K562 (cell line): ENCODE data around the gene IL4I1. TPM values are rescaled to one million over a fixed set of nuclear protein-coding genes. Genes with fewer than 3 reads are reported as not detected.

Source experiments
- HNRNPLL ChIP-seq: fragments of 200-400 bp; formaldehyde crosslinking; IDR thresholded peaks from 2 replicates; pipeline ENCODE4 v1.6.1; 2017; ENCODE audit warnings: low read length, low read depth, mild to moderate bottlenecking; ENCODE audit not compliant: poor library complexity, severe bottlenecking
- HNRNPUL1 ChIP-seq: fragments of 200-400 bp; formaldehyde crosslinking; IDR thresholded peaks from 2 replicates; pipeline ENCODE4 v1.6.1; 2017; ENCODE audit warnings: low read length
- MED1 ChIP-seq: sonication (generic); formaldehyde crosslinking; IDR thresholded peaks from 2 replicates; pipeline ENCODE4 v1.8.1; 2023; ENCODE audit warnings: missing genetic modification reagents, borderline replicate concordance
- NONO ChIP-seq, 2 experiments: fragments of 200-400 bp in 1 of 2; fragments of 450-650 bp in 1 of 2; formaldehyde crosslinking in 1 of 2; IDR thresholded peaks; 2 replicates each; pipeline ENCODE4 v1.6.1; 2017; ENCODE audit warnings: low read depth in 2 of 2, mild to moderate bottlenecking in 2 of 2, moderate library complexity in 2 of 2, low read length in 1 of 2
- RNF2 ChIP-seq: sonication (generic); IDR thresholded peaks from 2 replicates; pipeline ENCODE4 v1.6.1; 2016
- TOE1 ChIP-seq, 2 experiments: fragments of 450-650 bp in 1 of 2; sonication (generic) in 1 of 2; formaldehyde crosslinking in 1 of 2; IDR thresholded peaks; 2 replicates each; pipeline versions ENCODE4 v1.7.1 to v1.8.0; 2016 to 2022; ENCODE audit warnings: borderline replicate concordance in 2 of 2, mild to moderate bottlenecking in 2 of 2, antibody characterized with exemption in 1 of 2, inconsistent platforms in 1 of 2, low read depth in 1 of 2, missing genetic modification reagents in 1 of 2, moderate library complexity in 1 of 2
- TSC22D4 ChIP-seq: fragments of 450-650 bp; IDR thresholded peaks from 2 replicates; pipeline ENCODE4 v1.6.1; 2016; ENCODE audit warnings: missing genetic modification characterization, missing biosample characterization, control low read depth
- ZNF134 ChIP-seq: fragments of 250-450 bp; sonication (Bioruptor Pico); conservative IDR thresholded peaks from 2 replicates; pipeline ENCODE4 v1.4.0; 2020
- ZNF282 ChIP-seq: sonication (generic); formaldehyde crosslinking; IDR thresholded peaks from 2 replicates; pipeline ENCODE4 v1.8.1; 2023; ENCODE audit warnings: missing genetic modification reagents
- polyA plus RNA-seq, 8 experiments: library from polyadenylated mRNA; depleted of rRNA in 4 of 8; stranded (reverse) in 5 of 8; unstranded in 3 of 8; fragments of >200 nt; fragmentation: Nextera tagmentation in 2 of 8; fragmentation: Illumina TruSeq in 1 of 8; extraction: Ambion mirVana in 2 of 8; extraction: Trizol in 1 of 8; gene quantifications; 2 replicates each; pipeline versions ENCODE4 v1.2.1 to v1.2.3, GENCODE V29; 2011 to 2014; ENCODE audit warnings: inconsistent platforms in 1 of 8, missing spikeins in 1 of 8
- total RNA-seq, 7 experiments: library from RNA; depleted of rRNA in 6 of 7; stranded (reverse); fragments of >200 nt in 6 of 7; fragmentation: Illumina TruSeq in 2 of 7; extraction: Trizol in 2 of 7; gene quantifications; 2 replicates each; pipeline versions ENCODE4 v1.2.1 to v1.2.3, GENCODE V29; 2011 to 2021; ENCODE audit warnings: low replicate concordance in 1 of 7
- TF ChIP-seq, protein P1 (sequence below), 2 experiments: IDR thresholded peaks in 1 of 2; conservative IDR thresholded peaks in 1 of 2; 2 replicates each; pipeline ENCODE4 v1.6.1; 2016; ENCODE audit warnings: low read depth in 2 of 2, mild to moderate bottlenecking in 1 of 2, missing compliant biosample characterization in 1 of 2, missing genetic modification characterization in 1 of 2, moderate library complexity in 1 of 2
- TF ChIP-seq, protein P2 (sequence below): conservative IDR thresholded peaks from 2 replicates; pipeline ENCODE4 v1.6.1; 2011; ENCODE audit warnings: low read depth, mild to moderate bottlenecking, low read length; ENCODE audit not compliant: control insufficient read depth
- TF ChIP-seq, protein P3 (sequence below), 2 experiments: IDR thresholded peaks; 2 replicates each; pipeline ENCODE4 v1.6.1; 2012; ENCODE audit warnings: improper control_type of control experiment in 2 of 2, low read depth in 2 of 2, low read length in 2 of 2, borderline replicate concordance in 1 of 2
- TF ChIP-seq, protein P4 (sequence below): IDR thresholded peaks from 2 replicates; pipeline ENCODE4 v1.6.1; 2014; ENCODE audit warnings: antibody characterized with exemption
- TF ChIP-seq, protein P5 (sequence below): fragments of 250-450 bp; sonication (Bioruptor Pico); IDR thresholded peaks from 2 replicates; pipeline ENCODE4 v1.8.0; 2021; ENCODE audit warnings: moderate library complexity, mild to moderate bottlenecking, inconsistent platforms
- TF ChIP-seq, protein P6 (sequence below): fragments of 450-650 bp; conservative IDR thresholded peaks from 2 replicates; pipeline ENCODE4 v1.6.1; 2016; ENCODE audit warnings: missing genetic modification characterization, low read depth, mild to moderate bottlenecking, missing compliant biosample characterization, moderate library complexity

Gene IL4I1
- total and polyA plus RNA-seq, 9 of the 15 experiments (the other 6 are each of a cell fraction or from before 2014, with no cell fraction given) = 0.06 to 0.95 (median 0.43) TPM; not detected in 2

DNA sequence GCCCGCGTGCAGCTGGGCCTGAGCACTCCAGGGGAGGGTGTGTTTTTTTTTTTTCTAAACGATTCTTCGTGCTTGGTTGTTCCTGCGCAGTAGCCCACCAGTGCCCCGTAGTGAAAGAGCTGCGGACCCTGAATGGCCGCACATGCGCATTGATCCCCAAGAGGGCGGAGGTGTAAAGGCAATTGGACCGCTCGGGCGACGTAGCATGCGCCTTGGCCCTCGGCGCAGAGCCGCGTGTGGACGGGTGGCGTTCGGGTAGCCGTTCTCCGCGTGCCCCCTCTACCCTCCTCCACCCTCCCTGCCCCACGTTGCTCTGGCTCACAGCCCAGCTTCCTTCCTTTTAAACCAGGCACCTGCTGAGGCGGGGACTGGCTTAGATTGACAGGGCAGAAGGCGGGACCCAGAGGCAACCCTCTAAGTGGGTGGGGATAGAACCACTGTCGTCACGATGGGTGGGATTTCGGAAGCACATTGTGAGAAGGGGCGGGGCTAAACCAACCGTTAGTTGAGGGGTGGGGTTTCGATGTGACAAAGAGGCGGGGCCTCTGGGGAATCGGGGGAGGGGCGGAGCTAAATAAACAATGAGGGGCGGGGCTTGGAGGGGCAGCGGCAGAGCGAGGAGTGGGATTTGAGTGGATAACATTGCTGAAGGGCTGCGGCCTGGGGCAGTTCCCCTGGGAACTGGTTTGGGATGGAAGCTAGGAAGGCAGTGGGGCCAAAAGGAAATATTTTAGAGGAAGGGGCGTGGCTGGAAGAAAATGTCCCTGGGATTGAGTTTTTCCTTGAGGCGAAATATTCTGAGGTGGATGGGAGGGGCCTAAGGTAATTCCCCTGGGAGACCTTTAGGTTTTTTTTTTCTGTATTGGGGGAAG, 33.2 kb upstream of the IL4I1 start (continued):
- TF ChIP-seq, protein P1, sequence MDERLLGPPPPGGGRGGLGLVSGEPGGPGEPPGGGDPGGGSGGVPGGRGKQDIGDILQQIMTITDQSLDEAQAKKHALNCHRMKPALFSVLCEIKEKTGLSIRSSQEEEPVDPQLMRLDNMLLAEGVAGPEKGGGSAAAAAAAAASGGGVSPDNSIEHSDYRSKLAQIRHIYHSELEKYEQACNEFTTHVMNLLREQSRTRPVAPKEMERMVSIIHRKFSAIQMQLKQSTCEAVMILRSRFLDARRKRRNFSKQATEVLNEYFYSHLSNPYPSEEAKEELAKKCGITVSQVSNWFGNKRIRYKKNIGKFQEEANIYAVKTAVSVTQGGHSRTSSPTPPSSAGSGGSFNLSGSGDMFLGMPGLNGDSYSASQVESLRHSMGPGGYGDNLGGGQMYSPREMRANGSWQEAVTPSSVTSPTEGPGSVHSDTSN (CRISPR knock-in tag; IDR thresholded peaks at IDR 0.05; ENCODE audit: low read depth) = peak; percentile 78
- TF ChIP-seq, protein P1 (tag; conservative IDR thresholded peaks at IDR 0.05; ENCODE audit: low read depth) = peak; percentile 95
- TF ChIP-seq, protein P2, sequence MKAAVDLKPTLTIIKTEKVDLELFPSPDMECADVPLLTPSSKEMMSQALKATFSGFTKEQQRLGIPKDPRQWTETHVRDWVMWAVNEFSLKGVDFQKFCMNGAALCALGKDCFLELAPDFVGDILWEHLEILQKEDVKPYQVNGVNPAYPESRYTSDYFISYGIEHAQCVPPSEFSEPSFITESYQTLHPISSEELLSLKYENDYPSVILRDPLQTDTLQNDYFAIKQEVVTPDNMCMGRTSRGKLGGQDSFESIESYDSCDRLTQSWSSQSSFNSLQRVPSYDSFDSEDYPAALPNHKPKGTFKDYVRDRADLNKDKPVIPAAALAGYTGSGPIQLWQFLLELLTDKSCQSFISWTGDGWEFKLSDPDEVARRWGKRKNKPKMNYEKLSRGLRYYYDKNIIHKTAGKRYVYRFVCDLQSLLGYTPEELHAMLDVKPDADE = 0 out of 2 replicates have a peak, but pooled peaks have one; percentile 54
- TF ChIP-seq, protein P3, sequence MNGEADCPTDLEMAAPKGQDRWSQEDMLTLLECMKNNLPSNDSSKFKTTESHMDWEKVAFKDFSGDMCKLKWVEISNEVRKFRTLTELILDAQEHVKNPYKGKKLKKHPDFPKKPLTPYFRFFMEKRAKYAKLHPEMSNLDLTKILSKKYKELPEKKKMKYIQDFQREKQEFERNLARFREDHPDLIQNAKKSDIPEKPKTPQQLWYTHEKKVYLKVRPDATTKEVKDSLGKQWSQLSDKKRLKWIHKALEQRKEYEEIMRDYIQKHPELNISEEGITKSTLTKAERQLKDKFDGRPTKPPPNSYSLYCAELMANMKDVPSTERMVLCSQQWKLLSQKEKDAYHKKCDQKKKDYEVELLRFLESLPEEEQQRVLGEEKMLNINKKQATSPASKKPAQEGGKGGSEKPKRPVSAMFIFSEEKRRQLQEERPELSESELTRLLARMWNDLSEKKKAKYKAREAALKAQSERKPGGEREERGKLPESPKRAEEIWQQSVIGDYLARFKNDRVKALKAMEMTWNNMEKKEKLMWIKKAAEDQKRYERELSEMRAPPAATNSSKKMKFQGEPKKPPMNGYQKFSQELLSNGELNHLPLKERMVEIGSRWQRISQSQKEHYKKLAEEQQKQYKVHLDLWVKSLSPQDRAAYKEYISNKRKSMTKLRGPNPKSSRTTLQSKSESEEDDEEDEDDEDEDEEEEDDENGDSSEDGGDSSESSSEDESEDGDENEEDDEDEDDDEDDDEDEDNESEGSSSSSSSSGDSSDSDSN (IDR thresholded peaks at IDR 0.05; ENCODE audit: borderline replicate concordance in 1 of 2, low read depth in 2 of 2, low read length in 2 of 2) = peak in 1 of 2 experiments; percentile 27; a peak in 1 of 4 replicates
- TF ChIP-seq HNRNPLL = peak; percentile 66
- TF ChIP-seq NONO (IDR thresholded peaks at IDR 0.05; ENCODE audit: low read depth in 2 of 2, low read length in 1 of 2) = peak in 1 of 2 experiments; percentile 45; a peak in 2 of 4 replicates
- no peak for TF ChIP-seq ZNF282 (CRISPR knock-in tag)
- TF ChIP-seq, protein P4, sequence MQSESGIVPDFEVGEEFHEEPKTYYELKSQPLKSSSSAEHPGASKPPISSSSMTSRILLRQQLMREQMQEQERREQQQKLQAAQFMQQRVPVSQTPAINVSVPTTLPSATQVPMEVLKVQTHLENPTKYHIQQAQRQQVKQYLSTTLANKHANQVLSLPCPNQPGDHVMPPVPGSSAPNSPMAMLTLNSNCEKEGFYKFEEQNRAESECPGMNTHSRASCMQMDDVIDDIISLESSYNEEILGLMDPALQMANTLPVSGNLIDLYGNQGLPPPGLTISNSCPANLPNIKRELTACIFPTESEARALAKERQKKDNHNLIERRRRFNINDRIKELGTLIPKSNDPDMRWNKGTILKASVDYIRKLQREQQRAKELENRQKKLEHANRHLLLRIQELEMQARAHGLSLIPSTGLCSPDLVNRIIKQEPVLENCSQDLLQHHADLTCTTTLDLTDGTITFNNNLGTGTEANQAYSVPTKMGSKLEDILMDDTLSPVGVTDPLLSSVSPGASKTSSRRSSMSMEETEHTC = 0 out of 2 replicates have a peak, but pooled peaks have one; percentile 1
- TF ChIP-seq MED1 (CRISPR knock-in tag) = no peak
- no peak for TF ChIP-seq TOE1 (IDR thresholded peaks at IDR 0.05; ENCODE audit: borderline replicate concordance)
- TF ChIP-seq TOE1 (CRISPR knock-in tag; IDR thresholded peaks at IDR 0.05; ENCODE audit: borderline replicate concordance, low read depth) = no peak
- no peak for TF ChIP-seq ZNF134
- TF ChIP-seq, protein P5, sequence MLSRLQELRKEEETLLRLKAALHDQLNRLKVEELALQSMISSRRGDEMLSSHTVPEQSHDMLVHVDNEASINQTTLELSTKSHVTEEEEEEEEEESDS (CRISPR knock-in tag) = no peak
- TF ChIP-seq RNF2 = peak; percentile 62
- TF ChIP-seq, protein P6, sequence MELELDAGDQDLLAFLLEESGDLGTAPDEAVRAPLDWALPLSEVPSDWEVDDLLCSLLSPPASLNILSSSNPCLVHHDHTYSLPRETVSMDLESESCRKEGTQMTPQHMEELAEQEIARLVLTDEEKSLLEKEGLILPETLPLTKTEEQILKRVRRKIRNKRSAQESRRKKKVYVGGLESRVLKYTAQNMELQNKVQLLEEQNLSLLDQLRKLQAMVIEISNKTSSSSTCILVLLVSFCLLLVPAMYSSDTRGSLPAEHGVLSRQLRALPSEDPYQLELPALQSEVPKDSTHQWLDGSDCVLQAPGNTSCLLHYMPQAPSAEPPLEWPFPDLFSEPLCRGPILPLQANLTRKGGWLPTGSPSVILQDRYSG (tag) = peak; percentile 28; the same call in 1 of the 2 replicates
- no peak for TF ChIP-seq TSC22D4
- TF ChIP-seq HNRNPUL1 = no peak
